ENCODE measurements around the gene TNNI3K. TPM values are rescaled to one million over a fixed set of nuclear protein-coding genes. Genes with fewer than 3 reads are reported as not detected.

The TNNI3K gene
- total RNA-seq, 1 donor from 2014 or later = 89.7 TPM

GRCh38 chr1:74266001-74266400 lies 30.8 kb downstream of the TNNI3K start:
- Histone ChIP-seq H3K27me3 (ENCODE audit: low read depth) (no peaks in the 10 kb centered on the region), H3K4me1 (peaks cover 30% of the 10 kb centered on the region), H3K9me3 (replicated peaks) (no peaks in the 10 kb centered on the region), H3K27ac (replicated peaks) (no peak overlapping the region), H3K4me3 (no peak overlapping the region), H3K36me3 (peaks cover 6% of the 10 kb centered on the region)
- intact Hi-C loops (cut with micrococcal nuclease) = no loop called here
- no peak for DNase-seq
- TF ChIP-seq CTCF (IDR thresholded peaks at IDR 0.05; ENCODE audit: borderline replicate concordance) = no peak

GRCh38 chr1:74271503-74271902 lies 36.3 kb downstream of the TNNI3K start:
- no peaks in the 10 kb centered on the region for H3K9me3 ChIP-seq (replicated peaks)
- no peak for DNase-seq
- intact Hi-C loops (cut with micrococcal nuclease) = no loop called here
- H3K36me3 ChIP-seq = peaks cover 19% of the 10 kb centered on the region
- no peak overlapping the region for H3K27ac ChIP-seq (replicated peaks)
- H3K27me3 ChIP-seq (ENCODE audit: low read depth) = no peaks in the 10 kb centered on the region
- H3K4me1 ChIP-seq = peaks cover 25% of the 10 kb centered on the region
- H3K4me3 ChIP-seq = no peak overlapping the region
- TF ChIP-seq CTCF (IDR thresholded peaks at IDR 0.05; ENCODE audit: borderline replicate concordance) = no peak

- no peaks in the 10 kb centered on the region for H3K4me1 ChIP-seq
- DNase-seq = no peak
- H3K36me3 ChIP-seq = peaks cover 5% of the 10 kb centered on the region
- intact Hi-C loops (cut with micrococcal nuclease) = no loop called here
- no peaks in the 10 kb centered on the region for H3K27me3 ChIP-seq (ENCODE audit: low read depth)
- no peak overlapping the region for H3K27ac ChIP-seq (replicated peaks)
- H3K4me3 ChIP-seq = no peak overlapping the region
- H3K9me3 ChIP-seq (replicated peaks) = no peaks in the 10 kb centered on the region
- no peak for TF ChIP-seq CTCF (IDR thresholded peaks at IDR 0.05; ENCODE audit: borderline replicate concordance)
Observed at GRCh38 chr1:74280642-74281396, 45.6 kb downstream of the TNNI3K start.

- DNase-seq = no peak
- H3K27ac ChIP-seq (replicated peaks) = no peak overlapping the region
- H3K9me3 ChIP-seq (replicated peaks) = peaks cover 7% of the 10 kb centered on the region
- peaks cover 15% of the 10 kb centered on the region for H3K36me3 ChIP-seq
- H3K4me3 ChIP-seq = no peak overlapping the region
- TF ChIP-seq CTCF (IDR thresholded peaks at IDR 0.05; ENCODE audit: borderline replicate concordance) = no peak
- H3K4me1 ChIP-seq = no peaks in the 10 kb centered on the region
- intact Hi-C loops (cut with micrococcal nuclease) = no loop called here
- H3K27me3 ChIP-seq (ENCODE audit: low read depth) = no peaks in the 10 kb centered on the region
Observed at GRCh38 chr1:74286414-74286813, 51.2 kb downstream of the TNNI3K start.

GRCh38 chr1:74314438-74314837 lies 79.3 kb downstream of the TNNI3K start:
- intact Hi-C loops (cut with micrococcal nuclease) = no loop called here
- DNase-seq = no peak

More at GRCh38 chr1:74314438-74314837, 79.3 kb downstream of the TNNI3K start:
- H3K36me3 ChIP-seq = no peaks in the 10 kb centered on the region
- no peak overlapping the region for H3K27ac ChIP-seq (replicated peaks)
- H3K4me3 ChIP-seq = no peak overlapping the region
- peaks cover 25% of the 10 kb centered on the region for H3K4me1 ChIP-seq
- H3K27me3 ChIP-seq (ENCODE audit: low read depth) = no peaks in the 10 kb centered on the region
- no peaks in the 10 kb centered on the region for H3K9me3 ChIP-seq (replicated peaks)
- no peak for TF ChIP-seq CTCF (IDR thresholded peaks at IDR 0.05; ENCODE audit: borderline replicate concordance)

Data from left ventricle myocardium inferior (tissue), 1 donor.